ENCODE data around the gene CD84.
"Not testable (repeated sequence)": the region's sequence is repeated elsewhere in the genome, so short reads cannot be mapped to it uniquely, and the experiment has no call there.

CD84 gene

DNA sequence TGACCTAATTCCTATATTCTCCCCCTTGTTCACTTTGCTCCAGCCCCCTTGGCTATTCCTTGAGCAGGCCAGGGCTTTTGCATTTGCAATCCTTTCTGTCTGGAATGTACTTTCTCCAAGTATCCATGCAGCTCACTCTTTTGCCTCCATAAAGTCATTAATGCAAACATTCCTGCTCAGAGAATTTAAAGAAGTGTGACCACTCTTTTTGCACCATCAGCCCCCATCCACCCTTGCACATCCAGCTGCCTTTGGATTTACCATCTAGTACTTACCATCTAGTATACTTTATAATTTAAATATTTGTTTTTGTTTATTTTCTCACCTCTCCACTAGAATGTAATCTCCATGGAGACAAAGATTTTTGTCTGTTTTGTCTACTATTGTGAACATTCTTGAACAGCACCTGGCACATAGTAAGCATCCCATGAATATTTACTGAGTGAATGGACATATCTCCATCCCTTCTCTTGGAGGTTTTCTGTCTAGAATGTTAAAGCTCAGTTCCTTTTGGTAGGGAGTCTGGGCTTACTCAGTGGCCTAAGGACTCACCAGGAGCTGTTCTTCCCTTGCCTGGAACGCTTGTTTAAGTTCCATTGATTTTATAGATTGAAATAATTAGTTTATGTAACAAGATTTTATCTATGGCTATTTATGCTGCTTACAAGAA lies 78.8 kb downstream of the CD84 start:
- DNase-seq = no peak

DNA sequence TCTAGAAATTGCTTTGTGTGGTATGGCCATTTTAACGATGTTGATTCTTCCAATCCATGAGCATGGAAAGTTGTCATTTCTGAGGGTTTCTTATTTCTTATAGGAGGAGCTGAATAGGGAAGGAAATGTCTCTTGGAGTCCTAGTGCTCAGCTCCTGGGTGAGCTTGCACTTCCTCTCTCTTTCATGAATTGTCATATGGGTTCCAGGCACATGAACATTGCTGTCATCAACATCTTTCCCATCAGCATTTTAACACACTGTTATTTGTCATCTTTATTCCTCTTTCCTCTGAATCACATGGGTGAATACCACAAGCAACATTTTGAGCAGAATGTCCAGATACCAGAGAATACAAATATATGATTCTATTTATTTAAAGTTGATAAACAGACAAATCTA lies 79.7 kb downstream of the CD84 start:
- DNase-seq = no peak

DNA sequence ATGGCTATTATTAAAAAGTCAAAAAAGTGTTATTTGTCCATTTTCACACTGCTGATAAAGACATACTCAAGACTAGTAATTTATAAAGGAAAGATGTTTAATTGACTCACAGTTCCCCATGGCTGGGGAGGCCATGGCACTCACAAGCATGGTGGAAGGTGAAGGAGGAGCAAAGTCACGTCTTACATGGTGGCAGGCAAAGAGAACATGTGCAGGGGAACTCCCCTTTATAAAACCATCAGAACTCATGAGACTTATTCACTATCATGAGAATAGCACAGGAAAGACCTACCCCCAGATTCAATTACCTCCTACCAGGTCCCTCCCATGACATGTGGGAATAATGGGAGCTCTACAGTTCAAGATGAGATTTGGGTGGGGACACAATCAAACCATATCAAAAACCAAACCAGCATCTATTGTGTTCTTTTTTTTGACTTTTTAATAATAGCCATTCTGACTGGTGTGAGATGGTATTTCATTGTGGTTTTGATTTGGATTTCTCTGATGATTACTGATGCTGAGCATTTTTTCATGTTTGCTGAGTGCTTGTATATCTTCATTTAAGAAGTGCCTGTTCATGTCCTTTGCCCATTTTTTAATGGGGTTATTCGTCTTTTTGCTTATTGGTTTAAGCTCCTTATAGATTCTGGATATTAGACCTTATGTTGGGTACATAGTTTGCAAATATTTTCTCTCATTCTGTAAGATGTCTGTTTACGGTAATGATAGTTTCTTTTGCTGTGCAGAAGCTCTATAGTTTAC lies 80.8 kb downstream of the CD84 start:
- DNase-seq = not testable (repeated sequence)

DNA sequence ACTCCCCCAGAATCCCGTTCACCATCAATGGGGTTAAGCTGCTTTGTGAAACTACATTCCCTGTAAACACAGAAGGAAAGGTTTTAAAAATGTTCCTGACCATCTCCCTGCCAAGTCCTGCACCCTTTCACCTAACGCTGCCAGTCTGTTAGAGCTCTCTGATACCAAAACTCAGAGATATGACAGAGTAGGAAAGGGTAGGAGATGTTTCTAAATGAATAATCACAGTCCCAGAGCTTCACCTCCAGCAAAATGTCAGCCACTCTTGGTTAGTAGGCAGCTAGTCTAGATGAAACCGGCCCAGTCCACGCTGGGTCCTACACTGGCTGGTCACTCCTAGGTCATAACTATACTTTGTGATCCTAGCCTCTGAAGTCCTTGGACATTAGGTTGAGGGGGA lies 83.0 kb downstream of the CD84 start:
- DNase-seq = no peak

DNA sequence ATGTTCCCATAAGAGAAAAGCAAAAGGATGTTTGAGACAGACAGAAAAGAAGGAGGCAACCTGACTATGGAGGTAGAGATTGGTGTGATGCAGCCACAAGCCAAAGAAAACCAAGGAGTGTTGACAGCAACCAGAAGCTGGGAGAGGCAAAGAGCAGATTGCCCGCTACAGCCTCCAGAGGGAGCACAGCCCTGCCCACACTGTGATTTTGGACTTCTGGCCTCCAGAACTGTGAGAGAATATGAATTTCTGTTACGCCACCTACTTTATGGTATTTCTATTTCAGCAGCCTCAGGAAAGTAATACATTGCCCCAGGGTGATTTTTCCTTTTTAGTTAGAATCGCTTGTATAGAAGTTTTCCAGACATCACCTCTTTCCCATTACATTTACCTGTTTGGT lies 84.7 kb downstream of the CD84 start:
- no peak for DNase-seq

DNA sequence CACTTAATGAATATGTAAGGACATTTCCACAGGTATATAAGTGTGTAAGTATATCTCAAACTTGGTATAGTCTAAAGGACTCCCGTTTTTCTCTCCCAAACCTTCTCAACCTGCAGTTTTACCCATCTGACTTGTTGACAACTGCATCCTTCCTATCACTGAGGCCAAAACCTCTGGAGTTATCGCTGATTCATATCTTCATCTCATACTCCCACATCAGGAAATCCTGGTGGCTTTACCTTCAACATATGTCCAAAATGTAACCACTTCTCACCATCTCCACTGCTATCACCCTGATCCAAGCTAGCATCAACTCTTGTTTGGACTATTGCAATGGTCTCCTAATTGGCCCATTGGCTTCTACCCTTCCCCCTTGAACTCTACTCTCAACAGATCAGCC lies 86.7 kb downstream of the CD84 start:
- no peak for DNase-seq

DNA sequence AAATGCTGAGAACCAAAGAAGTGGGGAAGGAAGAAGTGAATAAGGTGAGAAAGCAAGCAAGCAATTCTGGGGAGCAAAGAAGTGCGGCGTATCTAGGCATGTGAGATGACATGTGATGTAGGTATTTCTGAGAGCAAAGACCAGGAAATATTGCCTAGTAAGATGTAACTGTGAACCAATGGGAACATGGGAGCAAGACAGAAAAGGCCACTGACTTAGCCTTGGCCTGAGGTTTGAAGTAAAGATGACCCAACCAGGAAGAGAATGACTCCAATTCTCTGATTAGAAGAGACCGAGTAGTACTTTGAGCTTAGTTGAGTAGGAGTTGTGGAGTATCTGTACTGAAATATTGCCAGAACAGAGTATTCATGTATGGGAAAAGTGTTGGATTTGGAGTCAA lies 87.3 kb downstream of the CD84 start:
- no peak for DNase-seq

Data from effector CD4-positive, alpha-beta T cell (primary cell).